Right atrium auricular region (tissue), 2 donors: ENCODE measurements around the gene NDUFB2. TPM values are rescaled to one million over a fixed set of nuclear protein-coding genes. Genes with fewer than 3 reads are reported as not detected.
"Not testable (repeated sequence)": the region's sequence is repeated elsewhere in the genome, so short reads cannot be mapped to it uniquely, and the experiment has no call there.

ENCODE experiments used
- DNase-seq: peaks from one replicate; pipeline ENCODE4 v3.0.0-alpha.2; 2019; ENCODE audit warnings: low spot score
- H3K27ac ChIP-seq, 2 donors: fragments of 200-600 bp; sonication (generic); 1 replicate in 1 of 2; 2 replicates in 1 of 2; pipeline ENCODE4 v1.5.1; 2016 to 2019
- H3K27me3 ChIP-seq, 2 donors: fragments of 200-600 bp; sonication (generic); one replicate each; pipeline versions ENCODE4 v1.5.1 to v1.6.0; 2017 to 2019
- H3K36me3 ChIP-seq: fragments of 200-600 bp; sonication (generic); one replicate; pipeline ENCODE4 v1.5.1; 2016
- H3K4me1 ChIP-seq, 2 donors: fragments of 200-600 bp; sonication (generic); one replicate each; pipeline versions ENCODE4 v1.5.1 to v1.6.0; 2017 to 2019
- H3K4me3 ChIP-seq, 2 donors: fragments of 200-600 bp; sonication (generic); 1 replicate in 1 of 2; 2 replicates in 1 of 2; pipeline ENCODE4 v1.5.1; 2017 to 2019; ENCODE audit warnings: mild to moderate bottlenecking in 1 of 2, moderate library complexity in 1 of 2
- H3K9me3 ChIP-seq, 2 donors: fragments of 200-600 bp; sonication (generic); one replicate each; pipeline ENCODE4 v1.5.1; 2019
- total RNA-seq, 2 donors: library from RNA; depleted of rRNA; stranded (reverse); fragments of >200 nt; gene quantifications; one replicate each; pipeline ENCODE4 v1.1.0, GENCODE V29; 2016
- TF ChIP-seq, protein P1 (sequence below), 2 donors: fragments of 200-600 bp; sonication (generic); IDR thresholded peaks; one replicate each; pipeline ENCODE4 v1.5.1; 2019; ENCODE audit warnings: antibody characterized with exemption in 2 of 2

NDUFB2 gene
- total RNA-seq, 2 donors from 2014 or later: 397 to 767 TPM

GRCh38 chr7:140698477-140698876, 2.0 kb downstream of the NDUFB2 start:
- Histone ChIP-seq H3K27me3 (no peaks in the 10 kb centered on the region), H3K27ac (no peak overlapping the region), H3K4me3 (no peak overlapping the region), H3K9me3 (no peaks in the 10 kb centered on the region), H3K4me1 (peaks cover 0 to 30% of the 10 kb centered on the region in 2 donors), H3K36me3 (no peaks in the 10 kb centered on the region)
- DNase-seq: no peak
- TF ChIP-seq, protein P1, sequence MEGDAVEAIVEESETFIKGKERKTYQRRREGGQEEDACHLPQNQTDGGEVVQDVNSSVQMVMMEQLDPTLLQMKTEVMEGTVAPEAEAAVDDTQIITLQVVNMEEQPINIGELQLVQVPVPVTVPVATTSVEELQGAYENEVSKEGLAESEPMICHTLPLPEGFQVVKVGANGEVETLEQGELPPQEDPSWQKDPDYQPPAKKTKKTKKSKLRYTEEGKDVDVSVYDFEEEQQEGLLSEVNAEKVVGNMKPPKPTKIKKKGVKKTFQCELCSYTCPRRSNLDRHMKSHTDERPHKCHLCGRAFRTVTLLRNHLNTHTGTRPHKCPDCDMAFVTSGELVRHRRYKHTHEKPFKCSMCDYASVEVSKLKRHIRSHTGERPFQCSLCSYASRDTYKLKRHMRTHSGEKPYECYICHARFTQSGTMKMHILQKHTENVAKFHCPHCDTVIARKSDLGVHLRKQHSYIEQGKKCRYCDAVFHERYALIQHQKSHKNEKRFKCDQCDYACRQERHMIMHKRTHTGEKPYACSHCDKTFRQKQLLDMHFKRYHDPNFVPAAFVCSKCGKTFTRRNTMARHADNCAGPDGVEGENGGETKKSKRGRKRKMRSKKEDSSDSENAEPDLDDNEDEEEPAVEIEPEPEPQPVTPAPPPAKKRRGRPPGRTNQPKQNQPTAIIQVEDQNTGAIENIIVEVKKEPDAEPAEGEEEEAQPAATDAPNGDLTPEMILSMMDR (IDR thresholded peaks at IDR 0.05): no peak

DNA sequence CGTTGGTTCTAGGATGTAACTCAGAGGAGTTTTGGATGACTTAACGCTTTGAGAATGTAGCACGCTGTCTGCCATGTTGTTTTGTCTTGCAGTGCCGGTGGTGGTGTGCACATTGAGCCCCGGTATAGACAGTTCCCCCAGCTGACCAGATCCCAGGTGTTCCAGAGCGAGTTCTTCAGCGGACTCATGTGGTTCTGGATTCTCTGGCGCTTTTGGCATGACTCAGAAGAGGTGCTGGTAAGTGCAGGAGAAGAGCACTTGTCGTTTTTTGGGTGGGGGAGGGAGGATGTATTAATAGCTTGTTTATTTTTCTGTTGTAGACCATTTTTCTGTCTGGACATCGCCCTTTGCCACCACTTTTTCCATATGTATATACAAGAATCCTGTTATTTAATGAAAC, 6.3 kb downstream of the NDUFB2 start:
- H3K36me3 ChIP-seq: peaks cover 35% of the 10 kb centered on the region
- no peak for DNase-seq
- H3K27me3 ChIP-seq: no peaks in the 10 kb centered on the region
- no peak overlapping the region for H3K27ac ChIP-seq
- H3K9me3 ChIP-seq: no peaks in the 10 kb centered on the region
- no peak overlapping the region for H3K4me3 ChIP-seq
- TF ChIP-seq, protein P1 (IDR thresholded peaks at IDR 0.05): no peak
- peaks cover 0 to 20% of the 10 kb centered on the region in 2 donors for H3K4me1 ChIP-seq

GRCh38 chr7:140704205-140704604, 7.7 kb downstream of the NDUFB2 start:
- H3K27me3 ChIP-seq: no peaks in the 10 kb centered on the region
- TF ChIP-seq, protein P1 (IDR thresholded peaks at IDR 0.05): no peak

DNA sequence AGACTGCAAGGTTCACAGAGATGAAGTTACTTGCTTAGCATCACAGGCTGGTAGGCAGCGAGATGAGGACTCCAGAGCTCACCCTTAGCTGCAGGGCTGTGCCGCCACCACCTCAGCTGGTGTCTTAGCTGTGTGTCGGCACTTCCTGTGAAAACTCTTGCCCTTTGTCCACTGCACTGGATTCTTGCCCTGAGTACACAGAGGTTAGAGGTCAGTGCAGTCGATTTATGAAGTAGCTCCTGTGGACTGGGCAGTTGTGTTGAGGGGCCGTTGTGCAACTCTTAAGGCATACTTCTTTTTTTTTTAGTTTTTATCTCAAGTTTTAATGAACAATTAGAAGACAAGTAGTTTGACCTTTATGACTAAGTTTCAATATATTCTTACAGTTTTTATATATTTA, 10.6 kb downstream of the NDUFB2 start:
- TF ChIP-seq, protein P1 (IDR thresholded peaks at IDR 0.05): no peak
- H3K27me3 ChIP-seq: no peaks in the 10 kb centered on the region
- H3K27ac ChIP-seq: no peak overlapping the region
- H3K9me3 ChIP-seq: no peaks in the 10 kb centered on the region
- peaks cover 35% of the 10 kb centered on the region for H3K36me3 ChIP-seq
- H3K4me1 ChIP-seq: peaks cover 0 to 3% of the 10 kb centered on the region in 2 donors
- DNase-seq: no peak
- no peak overlapping the region for H3K4me3 ChIP-seq

More at GRCh38 chr7:140704205-140704604, 7.7 kb downstream of the NDUFB2 start:
- no peak for DNase-seq
- H3K27ac ChIP-seq: no peak overlapping the region
- no peaks in the 10 kb centered on the region for H3K9me3 ChIP-seq
- peaks cover 35% of the 10 kb centered on the region for H3K36me3 ChIP-seq
- no peak overlapping the region for H3K4me3 ChIP-seq
- H3K4me1 ChIP-seq: peaks cover 0 to 5% of the 10 kb centered on the region in 2 donors

DNA sequence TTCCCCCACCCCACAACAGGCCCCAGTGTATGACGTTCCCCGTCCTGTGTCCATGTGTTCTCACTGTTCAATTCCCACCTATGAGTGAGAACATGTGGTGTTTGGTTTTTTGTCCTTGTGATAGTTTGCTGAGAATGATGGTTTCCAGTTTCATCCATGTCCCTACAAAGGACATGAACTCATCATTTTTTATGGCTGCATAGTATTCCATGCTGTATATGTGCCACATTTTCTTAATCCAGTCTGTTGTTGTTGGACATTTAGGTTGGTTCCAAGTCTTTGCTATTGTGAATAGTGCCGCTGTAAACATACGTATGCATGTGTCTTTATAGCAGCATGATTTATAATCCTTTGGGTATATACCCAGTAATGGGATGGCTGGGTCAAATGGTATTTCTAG, 12.3 kb downstream of the NDUFB2 start:
- H3K27ac ChIP-seq, H3K27me3 ChIP-seq, H3K4me1 ChIP-seq, H3K9me3 ChIP-seq, DNase-seq, H3K4me3 ChIP-seq: not testable (repeated sequence)
- peaks cover 33% of the 10 kb centered on the region for H3K36me3 ChIP-seq

- H3K4me1 ChIP-seq, H3K9me3 ChIP-seq, H3K36me3 ChIP-seq, DNase-seq, H3K27ac ChIP-seq, H3K27me3 ChIP-seq, H3K4me3 ChIP-seq: not testable (repeated sequence)
Measured at GRCh38 chr7:140712392-140712791, 15.9 kb downstream of the NDUFB2 start.

DNA sequence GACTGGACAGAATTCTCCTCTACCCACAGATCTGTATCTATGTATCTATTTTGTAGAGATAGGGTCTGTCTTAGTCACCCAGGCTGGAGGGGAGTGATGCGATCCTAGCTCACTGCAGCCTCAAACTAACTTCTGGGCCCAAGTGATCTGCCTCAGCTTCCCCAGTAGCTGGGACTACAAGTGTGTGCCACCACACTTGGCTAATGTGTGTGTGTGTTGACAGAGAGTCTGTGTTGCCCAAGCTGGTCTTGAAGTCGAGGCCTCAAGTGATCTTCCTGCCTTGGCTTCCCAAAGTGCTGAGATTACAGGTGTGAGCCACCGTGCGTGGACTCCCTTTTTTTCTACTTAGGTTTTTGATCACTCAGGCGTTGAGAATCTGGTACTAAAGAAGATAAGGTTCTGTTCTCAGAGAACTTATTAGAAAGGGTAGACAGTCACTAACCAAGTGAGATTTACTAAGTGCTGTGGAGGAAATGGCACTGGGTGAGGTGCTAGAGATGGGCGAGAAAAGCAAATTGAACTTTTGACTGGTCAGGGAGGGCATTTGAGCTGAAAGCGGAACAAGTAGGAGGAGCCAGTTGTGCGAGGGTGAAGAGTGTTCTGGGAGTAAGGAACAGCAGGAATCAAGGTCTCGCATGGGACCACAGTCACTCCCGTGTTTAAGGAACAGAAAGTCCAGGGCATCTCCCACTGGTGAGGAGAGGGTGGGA, 18.0 kb downstream of the NDUFB2 start:
- Histone ChIP-seq H3K36me3 (no peaks in the 10 kb centered on the region), H3K9me3 (no peaks in the 10 kb centered on the region), H3K27ac (no peak overlapping the region), H3K4me1 (no peaks in the 10 kb centered on the region), H3K27me3 (no peaks in the 10 kb centered on the region), H3K4me3 (no peak overlapping the region)
- no peak for DNase-seq
- TF ChIP-seq, protein P1 (IDR thresholded peaks at IDR 0.05): no peak
